ENCODE data around the gene CD180. TPM values are rescaled to one million over a fixed set of nuclear protein-coding genes. Genes with fewer than 3 reads are reported as not detected.

CD180 gene
- total RNA-seq, 1 experiment from 2014 or later = not detected

DNA sequence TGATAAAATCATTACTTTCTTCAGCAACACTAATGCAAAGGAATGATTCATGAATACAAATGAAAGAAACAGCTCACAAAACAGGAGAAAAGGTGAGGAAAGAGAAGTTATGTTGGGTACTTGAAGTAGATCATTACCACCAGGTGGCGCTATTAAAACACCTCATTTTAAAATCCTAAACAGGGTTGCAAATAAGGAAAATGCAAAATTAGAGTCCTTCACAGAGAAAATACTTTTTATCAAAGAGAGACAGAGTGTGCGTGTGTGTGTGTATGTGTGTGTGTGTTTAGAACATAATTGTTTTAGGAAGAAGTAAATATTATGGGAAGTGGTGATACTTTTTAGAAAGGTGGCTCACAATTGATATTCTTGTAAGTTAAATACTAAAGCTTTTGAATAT lies 49.5 kb upstream of the CD180 start:
- ATAC-seq = 0 out of 2 replicates have a peak, but pooled peaks have one; percentile 42
- no peak overlapping the region for H3K27ac ChIP-seq (ENCODE audit: low read depth, low read length)

More for the DNA sequence above, 49.5 kb upstream of the CD180 start:
- ChIA-PET CTCF (interaction anchor here (1.0 to 3.7 kb wide), 10 partner anchors 9 to 1026 kb away, joined by 3 to 47 read pairs (median 7); no protein-coding TSS in a partner anchor), POLR2A (interaction anchor here (0.9 kb wide), 1 partner anchor 1007 kb away, joined by 3 read pairs; no protein-coding TSS in a partner anchor), RAD21 (ENCODE audit: low non-redundant PET in 1 of 2, low total read pairs in 2 of 2, uncharacterized antibody in 2 of 2, unreplicated experiment in 2 of 2) (interaction anchor here (1.0 to 2.2 kb wide), 3 partner anchors 1007 to 1026 kb away, joined by 4 to 12 read pairs (median 7); no protein-coding TSS in a partner anchor)
- H3K4me2 ChIP-seq (ENCODE audit: low read length) = no peak overlapping the region
- H3K36me3 ChIP-seq (ENCODE audit: control insufficient read depth in 1 of 2, insufficient read depth in 2 of 2, low read length in 2 of 2) = no peaks in the 10 kb centered on the region
- TF ChIP-seq ELF1 (IDR thresholded peaks at IDR 0.05; ENCODE audit: borderline replicate concordance, low read depth) = no peak
- TF ChIP-seq RAD21 (IDR thresholded peaks at IDR 0.05; ENCODE audit: low read depth) = peak; percentile 78
- TF ChIP-seq, protein P1, sequence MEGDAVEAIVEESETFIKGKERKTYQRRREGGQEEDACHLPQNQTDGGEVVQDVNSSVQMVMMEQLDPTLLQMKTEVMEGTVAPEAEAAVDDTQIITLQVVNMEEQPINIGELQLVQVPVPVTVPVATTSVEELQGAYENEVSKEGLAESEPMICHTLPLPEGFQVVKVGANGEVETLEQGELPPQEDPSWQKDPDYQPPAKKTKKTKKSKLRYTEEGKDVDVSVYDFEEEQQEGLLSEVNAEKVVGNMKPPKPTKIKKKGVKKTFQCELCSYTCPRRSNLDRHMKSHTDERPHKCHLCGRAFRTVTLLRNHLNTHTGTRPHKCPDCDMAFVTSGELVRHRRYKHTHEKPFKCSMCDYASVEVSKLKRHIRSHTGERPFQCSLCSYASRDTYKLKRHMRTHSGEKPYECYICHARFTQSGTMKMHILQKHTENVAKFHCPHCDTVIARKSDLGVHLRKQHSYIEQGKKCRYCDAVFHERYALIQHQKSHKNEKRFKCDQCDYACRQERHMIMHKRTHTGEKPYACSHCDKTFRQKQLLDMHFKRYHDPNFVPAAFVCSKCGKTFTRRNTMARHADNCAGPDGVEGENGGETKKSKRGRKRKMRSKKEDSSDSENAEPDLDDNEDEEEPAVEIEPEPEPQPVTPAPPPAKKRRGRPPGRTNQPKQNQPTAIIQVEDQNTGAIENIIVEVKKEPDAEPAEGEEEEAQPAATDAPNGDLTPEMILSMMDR (IDR thresholded peaks at IDR 0.05 in 2 of 3, conservative IDR thresholded peaks at IDR 0.05 in 1 of 3; ENCODE audit: borderline replicate concordance in 1 of 3, insufficient read depth in 1 of 3, low read depth in 2 of 3, low read length in 2 of 3) = peak; percentile 53 to 77 (median 60)
- TF ChIP-seq JUND (IDR thresholded peaks at IDR 0.05) = no peak
- TF ChIP-seq, protein P2, sequence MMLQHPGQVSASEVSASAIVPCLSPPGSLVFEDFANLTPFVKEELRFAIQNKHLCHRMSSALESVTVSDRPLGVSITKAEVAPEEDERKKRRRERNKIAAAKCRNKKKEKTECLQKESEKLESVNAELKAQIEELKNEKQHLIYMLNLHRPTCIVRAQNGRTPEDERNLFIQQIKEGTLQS (IDR thresholded peaks at IDR 0.05) = no peak
- H3K9me3 ChIP-seq (ENCODE audit: control insufficient read depth in 1 of 2, insufficient read depth in 1 of 2, low read depth in 1 of 2, low read length in 2 of 2) = no peaks in the 10 kb centered on the region
- H3K9me2 ChIP-seq (ENCODE audit: insufficient read depth) = no peaks in the 10 kb centered on the region
- no peak overlapping the region for H3K9ac ChIP-seq (ENCODE audit: low read length)
- no peak overlapping the region for H3K4me3 ChIP-seq (replicated peaks in 1 of 2; ENCODE audit: low read depth in 1 of 2, low read length in 2 of 2)
- H4K20me1 ChIP-seq (ENCODE audit: insufficient read depth) = no peaks in the 10 kb centered on the region
- intact Hi-C loops (cut with micrococcal nuclease) = loop anchor here (1.0 to 10.0 kb wide), 4 partner anchors 249 to 1219 kb away; no protein-coding TSS in a partner anchor
- H3K4me1 ChIP-seq (ENCODE audit: control insufficient read depth in 1 of 2, insufficient read depth in 2 of 2, low read length in 2 of 2) = no peaks in the 10 kb centered on the region
- DNase-seq (ENCODE audit: low read depth, low spot score) = peak; percentile 53
- H3K79me2 ChIP-seq (ENCODE audit: insufficient read depth, low read length) = no peaks in the 10 kb centered on the region
- H3K27me3 ChIP-seq (ENCODE audit: insufficient read depth, low read length) = no peaks in the 10 kb centered on the region
- H2AFZ ChIP-seq (ENCODE audit: low read depth, low read length, poor library complexity, severe bottlenecking) = no peak overlapping the region
- BruUV-seq (replicated peaks) = no TSS peak

Measured in HCT116 (cell line).